Suprapubic skin (tissue), 4 donors: Measurements from ENCODE around the gene YEATS2. TPM values are rescaled to one million over a fixed set of nuclear protein-coding genes. Genes with fewer than 3 reads are reported as not detected.
"Not testable (repeated sequence)": the region's sequence is repeated elsewhere in the genome, so short reads cannot be mapped to it uniquely, and the experiment has no call there.

Source experiments
- DNase-seq, 2 donors: peaks; one replicate each; pipeline ENCODE4 v3.0.0-alpha.2; 2019; ENCODE audit warnings: low spot score in 2 of 2
- H3K27ac ChIP-seq: fragments of 200-600 bp; sonication (generic); one replicate; pipeline ENCODE4 v1.5.1; 2019
- H3K27me3 ChIP-seq: fragments of 200-600 bp; sonication (generic); one replicate; pipeline ENCODE4 v1.5.1; 2019
- H3K36me3 ChIP-seq: fragments of 200-600 bp; sonication (generic); one replicate; pipeline ENCODE4 v1.5.1; 2019
- H3K4me1 ChIP-seq: fragments of 200-600 bp; sonication (generic); one replicate; pipeline ENCODE4 v1.5.1; 2019
- H3K4me3 ChIP-seq: fragments of 200-600 bp; sonication (generic); one replicate; pipeline ENCODE4 v1.5.1; 2019; ENCODE audit warnings: mild to moderate bottlenecking
- H3K9me3 ChIP-seq: fragments of 200-600 bp; sonication (generic); one replicate; pipeline ENCODE4 v1.5.1; 2019
- EP300 ChIP-seq: sonication (generic); formaldehyde crosslinking; IDR thresholded peaks from one replicate; pipeline ENCODE4 v1.6.1; 2017; ENCODE audit warnings: antibody characterized with exemption
- POLR2A ChIP-seq, 2 donors: fragments of 450-650 bp; IDR thresholded peaks; one replicate each; pipeline ENCODE4 v1.6.1; 2017; ENCODE audit warnings: antibody characterized with exemption in 2 of 2, mild to moderate bottlenecking in 2 of 2, moderate library complexity in 2 of 2
- POLR2AphosphoS5 ChIP-seq, 3 donors: sonication (generic); formaldehyde crosslinking; IDR thresholded peaks; one replicate each; pipeline ENCODE4 v1.6.1; 2017; ENCODE audit warnings: antibody characterized with exemption in 3 of 3
- WGBS: methylation state at CpG from one replicate; pipeline ENCODE4 v1.1.5; 2018; 5-methylcytosine and 5-hydroxymethylcytosine counted together
- total RNA-seq, 4 donors: library from RNA; depleted of rRNA; stranded (reverse); fragments of >200 nt; gene quantifications; one replicate each; pipeline ENCODE4 v1.1.0, GENCODE V29; 2016
- TF ChIP-seq, protein P1 (sequence below), 2 donors: fragments of 200-600 bp in 1 of 2; fragments of 450-650 bp in 1 of 2; sonication (generic) in 1 of 2; IDR thresholded peaks; one replicate each; pipeline ENCODE4 v1.5.1; 2016 to 2019; ENCODE audit warnings: antibody characterized with exemption in 2 of 2, mild to moderate bottlenecking in 1 of 2, moderate library complexity in 1 of 2

YEATS2 gene
- total RNA-seq, 4 donors from 2014 or later, result 12.8 to 35.8 (median 19.7) TPM

DNA sequence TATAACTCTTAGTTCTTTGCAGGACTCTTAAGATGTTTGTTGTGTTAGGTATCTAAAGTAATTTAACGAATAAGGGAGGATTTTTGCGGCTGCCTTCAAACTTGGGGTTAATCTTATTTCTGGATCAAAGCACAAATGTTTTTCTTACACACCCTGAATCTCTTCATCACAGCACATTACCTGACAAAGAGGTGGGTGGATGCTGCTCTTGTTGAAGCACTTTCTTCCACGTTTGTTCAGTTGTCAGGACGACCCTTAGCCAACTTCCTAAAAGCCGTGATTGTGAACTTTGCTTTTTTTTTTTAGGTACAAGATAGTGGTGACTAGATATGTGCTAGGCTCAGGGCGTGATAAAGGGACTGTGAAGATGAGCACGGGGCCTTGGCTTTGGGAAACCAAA lies 36.0 kb downstream of the YEATS2 start:
- Histone ChIP-seq H3K4me1 (no peaks in the 10 kb centered on the region), H3K4me3 (no peak overlapping the region), H3K9me3 (no peaks in the 10 kb centered on the region), H3K27ac (no peak overlapping the region), H3K27me3 (no peaks in the 10 kb centered on the region), H3K36me3 (peaks cover 65% of the 10 kb centered on the region)
- DNase-seq, result no peak
- 89% methylated on average over 7 of the region's 7 CpGs for WGBS
- TF ChIP-seq POLR2AphosphoS5 (IDR thresholded peaks at IDR 0.05), result no peak
- TF ChIP-seq EP300, result no peak
- TF ChIP-seq, protein P1, sequence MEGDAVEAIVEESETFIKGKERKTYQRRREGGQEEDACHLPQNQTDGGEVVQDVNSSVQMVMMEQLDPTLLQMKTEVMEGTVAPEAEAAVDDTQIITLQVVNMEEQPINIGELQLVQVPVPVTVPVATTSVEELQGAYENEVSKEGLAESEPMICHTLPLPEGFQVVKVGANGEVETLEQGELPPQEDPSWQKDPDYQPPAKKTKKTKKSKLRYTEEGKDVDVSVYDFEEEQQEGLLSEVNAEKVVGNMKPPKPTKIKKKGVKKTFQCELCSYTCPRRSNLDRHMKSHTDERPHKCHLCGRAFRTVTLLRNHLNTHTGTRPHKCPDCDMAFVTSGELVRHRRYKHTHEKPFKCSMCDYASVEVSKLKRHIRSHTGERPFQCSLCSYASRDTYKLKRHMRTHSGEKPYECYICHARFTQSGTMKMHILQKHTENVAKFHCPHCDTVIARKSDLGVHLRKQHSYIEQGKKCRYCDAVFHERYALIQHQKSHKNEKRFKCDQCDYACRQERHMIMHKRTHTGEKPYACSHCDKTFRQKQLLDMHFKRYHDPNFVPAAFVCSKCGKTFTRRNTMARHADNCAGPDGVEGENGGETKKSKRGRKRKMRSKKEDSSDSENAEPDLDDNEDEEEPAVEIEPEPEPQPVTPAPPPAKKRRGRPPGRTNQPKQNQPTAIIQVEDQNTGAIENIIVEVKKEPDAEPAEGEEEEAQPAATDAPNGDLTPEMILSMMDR (IDR thresholded peaks at IDR 0.05), result no peak
- no peak for TF ChIP-seq POLR2A (IDR thresholded peaks at IDR 0.05)

DNA sequence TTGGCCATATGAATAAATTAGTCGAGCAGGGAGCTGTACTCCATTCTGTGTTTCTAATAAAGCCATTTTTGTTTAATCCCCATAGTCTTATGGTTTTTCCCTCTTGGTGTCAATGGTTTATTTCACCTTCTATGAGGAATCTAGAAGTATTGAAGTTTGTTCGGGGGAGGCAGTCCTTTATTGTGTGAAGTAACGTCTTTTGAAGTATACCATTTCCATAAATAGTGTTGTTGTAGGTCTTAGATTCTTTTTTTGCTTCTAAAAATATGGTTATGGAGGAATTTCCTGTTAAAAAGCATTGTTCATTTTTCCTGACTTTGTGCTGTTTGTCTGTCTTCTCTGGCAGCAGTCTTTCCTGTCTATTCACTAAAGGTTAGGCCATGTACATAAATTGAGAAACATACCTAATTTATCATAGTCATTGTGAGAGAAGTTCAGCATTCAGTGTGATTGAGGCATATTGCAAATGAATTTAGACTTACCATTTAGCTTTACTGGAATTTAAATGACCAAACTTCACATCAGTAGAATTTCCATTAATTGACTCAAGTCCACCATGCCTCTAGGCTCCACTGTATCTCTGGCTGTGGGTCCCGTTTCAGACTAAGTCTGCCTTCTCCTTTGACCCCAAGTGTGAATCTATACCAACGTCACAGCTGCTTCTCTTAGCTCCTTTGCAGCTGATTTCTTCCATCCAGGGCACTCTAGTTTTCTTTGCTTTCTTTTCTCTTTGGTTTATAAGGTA lies 37.3 kb downstream of the YEATS2 start:
- Histone ChIP-seq H3K4me1 (no peaks in the 10 kb centered on the region), H3K27ac (no peak overlapping the region), H3K9me3 (no peaks in the 10 kb centered on the region), H3K4me3 (no peak overlapping the region), H3K27me3 (no peaks in the 10 kb centered on the region), H3K36me3 (peaks cover 52% of the 10 kb centered on the region)
- TF ChIP-seq, protein P1 (IDR thresholded peaks at IDR 0.05), result no peak
- TF ChIP-seq POLR2AphosphoS5 (IDR thresholded peaks at IDR 0.05) (no peak), EP300 (no peak)
- DNase-seq, result no peak
- 81% methylated on average over 5 of the region's 5 CpGs for WGBS

DNA sequence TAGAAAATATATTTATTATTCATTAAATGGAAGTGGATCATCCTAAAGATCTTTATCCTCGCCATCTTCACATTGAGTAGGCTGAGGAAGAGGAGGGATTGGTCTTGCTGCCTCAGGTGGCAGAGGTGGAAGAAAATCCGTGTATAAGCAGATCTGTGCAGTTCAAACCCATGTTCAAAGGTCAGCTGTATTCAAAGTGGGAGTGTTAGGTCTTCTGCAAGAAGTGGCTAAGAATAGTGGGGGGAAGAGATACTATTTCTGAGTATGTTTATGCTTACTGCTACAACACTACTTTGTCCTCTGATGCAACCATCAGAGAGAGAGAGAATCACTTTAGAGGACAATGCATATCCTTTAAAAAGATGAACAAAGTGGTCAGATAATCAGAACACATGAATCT lies 39.5 kb downstream of the YEATS2 start:
- Histone ChIP-seq H3K4me1 (no peaks in the 10 kb centered on the region), H3K27me3 (no peaks in the 10 kb centered on the region), H3K9me3 (no peaks in the 10 kb centered on the region), H3K4me3 (no peak overlapping the region), H3K27ac (no peak overlapping the region), H3K36me3 (peaks cover 41% of the 10 kb centered on the region)
- 92% methylated on average over 2 of the region's 2 CpGs for WGBS
- TF ChIP-seq EP300 (no peak), POLR2A (IDR thresholded peaks at IDR 0.05) (no peak)
- no peak for DNase-seq

DNA sequence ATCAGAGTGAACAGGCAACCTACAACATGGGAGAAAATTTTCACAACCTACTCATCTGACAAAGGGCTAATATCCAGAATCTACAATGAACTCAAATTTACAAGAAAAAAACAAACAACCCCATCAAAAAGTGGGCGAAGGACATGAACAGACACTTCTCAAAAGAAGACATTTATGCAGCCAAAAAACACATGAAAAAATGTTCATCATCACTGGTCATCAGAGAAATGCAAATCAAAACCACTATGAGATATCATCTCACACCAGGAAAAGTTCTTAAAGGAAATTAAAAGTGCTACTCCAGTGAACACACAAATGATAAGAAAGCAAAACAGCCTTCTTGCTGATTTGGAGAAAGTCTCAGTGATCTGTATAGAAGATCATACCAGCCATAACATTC lies 42.6 kb downstream of the YEATS2 start:
- H3K27me3 ChIP-seq, result not testable (repeated sequence)
- WGBS, result 82% methylated on average over 1 of the region's 1 CpG
- peaks cover 33% of the 10 kb centered on the region for H3K36me3 ChIP-seq

DNA sequence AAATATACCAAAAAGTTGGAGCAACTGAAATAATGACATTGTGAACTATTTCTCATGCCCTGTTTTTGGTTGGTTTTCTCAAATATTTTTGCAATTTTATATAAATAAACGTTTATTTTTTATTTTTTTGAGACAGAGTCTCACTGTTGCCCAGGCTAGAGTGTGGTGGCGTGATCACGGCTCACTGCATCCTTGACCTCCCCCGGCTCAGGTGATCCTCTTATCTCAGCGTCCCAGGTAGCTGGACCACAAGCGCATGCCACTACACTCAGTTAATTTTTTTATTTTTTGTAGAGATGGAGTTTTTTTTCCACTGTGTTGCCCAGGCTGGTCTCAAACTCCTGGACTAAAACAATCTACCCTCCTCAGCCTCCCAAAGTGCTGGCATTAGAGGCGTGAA lies 45.6 kb downstream of the YEATS2 start:
- WGBS, result 90% methylated on average over 7 of the region's 7 CpGs

More for the DNA sequence above, 42.6 kb downstream of the YEATS2 start:
- not testable (repeated sequence) for H3K4me1 ChIP-seq, H3K9me3 ChIP-seq, H3K4me3 ChIP-seq, H3K27ac ChIP-seq, DNase-seq

More for the DNA sequence above, 45.6 kb downstream of the YEATS2 start:
- TF ChIP-seq POLR2A (IDR thresholded peaks at IDR 0.05), result no peak
- no peak for TF ChIP-seq POLR2AphosphoS5 (IDR thresholded peaks at IDR 0.05)
- no peak for TF ChIP-seq EP300
- TF ChIP-seq, protein P1 (IDR thresholded peaks at IDR 0.05), result no peak
- Histone ChIP-seq H3K4me3 (no peak overlapping the region), H3K9me3 (no peaks in the 10 kb centered on the region), H3K4me1 (no peaks in the 10 kb centered on the region), H3K27me3 (no peaks in the 10 kb centered on the region), H3K36me3 (peaks cover 21% of the 10 kb centered on the region), H3K27ac (no peak overlapping the region)
- DNase-seq, result no peak
